ENCODE measurements around the gene ZNF385B.

Gene ZNF385B

DNA sequence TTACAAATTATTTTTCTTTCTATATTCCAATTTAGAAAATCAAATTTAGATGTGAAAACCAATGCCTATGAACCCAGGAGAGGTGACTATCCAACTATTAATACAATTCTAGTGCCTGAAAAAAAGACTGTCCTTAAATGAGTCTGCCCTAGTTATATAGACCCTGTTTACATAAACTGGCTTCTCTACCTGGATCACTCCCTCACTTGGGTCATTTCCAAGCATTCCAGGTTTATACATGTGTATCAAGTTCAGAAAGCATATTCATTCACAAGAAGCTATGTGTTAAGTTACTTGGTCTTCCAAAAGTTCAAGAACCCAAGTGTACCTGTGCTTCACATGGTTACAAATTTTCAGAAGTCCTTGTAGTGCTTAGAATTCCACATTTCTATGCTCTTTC lies 8.3 kb downstream of the ZNF385B start:
- 0 out of 2 replicates have a peak, but pooled peaks cover 6% of the 10 kb centered on the region for H3K4me1 ChIP-seq (ENCODE audit: control insufficient read depth, insufficient read depth, low read length)
- H3K36me3 ChIP-seq (ENCODE audit: control insufficient read depth in 2 of 2, insufficient read depth in 1 of 2, low read length in 2 of 2): no peaks in the 10 kb centered on the region
- H3K4me3 ChIP-seq (ENCODE audit: low read depth, low read length): no peak overlapping the region
- no peak for TF ChIP-seq ZNF785 (tag by site-specific recombination; IDR thresholded peaks at IDR 0.05)
- TF ChIP-seq PBX3 (CRISPR knock-in tag; IDR thresholded peaks at IDR 0.05): no peak
- no peak for TF ChIP-seq ZNF112 (tag by site-specific recombination; IDR thresholded peaks at IDR 0.05)
- TF ChIP-seq ZNF677 (tag by site-specific recombination; IDR thresholded peaks at IDR 0.05): no peak
- no peak for TF ChIP-seq KLF9 (tag by site-specific recombination; IDR thresholded peaks at IDR 0.05; ENCODE audit: low read depth)
- POLR2A ChIA-PET: no interaction called here
- no peaks in the 10 kb centered on the region for H3K9me3 ChIP-seq (ENCODE audit: control insufficient read depth, insufficient read depth, low read depth, low read length)
- no peak overlapping the region for H3K27ac ChIP-seq (ENCODE audit: extremely low read depth, low read depth, low read length)
- CTCF ChIA-PET: interaction anchor here (0.5 kb wide), 2 partner anchors 11 to 12 kb away, joined by 3 to 4 read pairs; no protein-coding TSS in a partner anchor

- Histone ChIP-seq H3K4me1 (ENCODE audit: control insufficient read depth, insufficient read depth, low read length) (0 out of 2 replicates have a peak, but pooled peaks cover 3% of the 10 kb centered on the region), H3K27ac (ENCODE audit: extremely low read depth, low read depth, low read length) (no peak overlapping the region), H3K9me3 (ENCODE audit: control insufficient read depth, insufficient read depth, low read depth, low read length) (no peaks in the 10 kb centered on the region), H3K4me3 (ENCODE audit: low read depth, low read length) (no peak overlapping the region), H3K36me3 (ENCODE audit: control insufficient read depth in 2 of 2, insufficient read depth in 1 of 2, low read length in 2 of 2) (no peaks in the 10 kb centered on the region)
- ChIA-PET CTCF (interaction anchor here (1.4 to 1.8 kb wide), 2 partner anchors 8 to 49 kb away, joined by 5 read pairs; no protein-coding TSS in a partner anchor), POLR2A (no interaction called here)
- TF ChIP-seq ZNF23 (tag by site-specific recombination; IDR thresholded peaks at IDR 0.05; ENCODE audit: borderline replicate concordance): no peak
- TF ChIP-seq ZNF792 (tag by site-specific recombination; IDR thresholded peaks at IDR 0.05): no peak
- no peak for TF ChIP-seq ZNF302 (tag by site-specific recombination; IDR thresholded peaks at IDR 0.05; ENCODE audit: low read depth)
- no peak for TF ChIP-seq HOXA7 (CRISPR knock-in tag; IDR thresholded peaks at IDR 0.05; ENCODE audit: borderline replicate concordance)
- no peak for TF ChIP-seq PRDM2 (tag by site-specific recombination; IDR thresholded peaks at IDR 0.05; ENCODE audit: borderline replicate concordance)
- no peak for TF ChIP-seq INSM2 (tag by site-specific recombination; IDR thresholded peaks at IDR 0.05)
- TF ChIP-seq BCL6B (tag by site-specific recombination; IDR thresholded peaks at IDR 0.05): no peak
- TF ChIP-seq ZNF704 (tag by site-specific recombination; IDR thresholded peaks at IDR 0.05): no peak
- TF ChIP-seq, protein P1, sequence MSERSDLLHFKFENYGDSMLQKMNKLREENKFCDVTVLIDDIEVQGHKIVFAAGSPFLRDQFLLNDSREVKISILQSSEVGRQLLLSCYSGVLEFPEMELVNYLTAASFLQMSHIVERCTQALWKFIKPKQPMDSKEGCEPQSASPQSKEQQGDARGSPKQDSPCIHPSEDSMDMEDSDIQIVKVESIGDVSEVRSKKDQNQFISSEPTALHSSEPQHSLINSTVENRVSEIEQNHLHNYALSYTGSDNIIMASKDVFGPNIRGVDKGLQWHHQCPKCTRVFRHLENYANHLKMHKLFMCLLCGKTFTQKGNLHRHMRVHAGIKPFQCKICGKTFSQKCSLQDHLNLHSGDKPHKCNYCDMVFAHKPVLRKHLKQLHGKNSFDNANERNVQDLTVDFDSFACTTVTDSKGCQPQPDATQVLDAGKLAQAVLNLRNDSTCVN (tag by site-specific recombination; optimal IDR thresholded peaks at IDR 0.05): no peak
- no peak for TF ChIP-seq CTCF (tag by site-specific recombination; IDR thresholded peaks at IDR 0.05)
- TF ChIP-seq ZNF585B (tag by site-specific recombination; IDR thresholded peaks at IDR 0.05): no peak
- TF ChIP-seq YY1 (tag by site-specific recombination; IDR thresholded peaks at IDR 0.05): no peak
Observed at GRCh38 chr2:179850188-179850587, 11.2 kb downstream of the ZNF385B start.
